ENCODE data around the gene ATP8A2.
"Not testable (repeated sequence)": the region's sequence is repeated elsewhere in the genome, so short reads cannot be mapped to it uniquely, and the experiment has no call there.

- TF ChIP-seq CTCF (conservative IDR thresholded peaks at IDR 0.05); EZH2 (IDR thresholded peaks at IDR 0.05; ENCODE audit: low read depth): not testable (repeated sequence)
Observed at GRCh38 chr13:25827221-25827620, 455.4 kb downstream of the ATP8A2 start.
